Measurements from ENCODE around the gene PPP1R13B.

PPP1R13B gene

GRCh38 chr14:103763730-103764488, 83.5 kb downstream of the PPP1R13B start:
- TF ChIP-seq CTCF (IDR thresholded peaks at IDR 0.05; ENCODE audit: low read depth, low read length) (no peak), MAX (IDR thresholded peaks at IDR 0.05; ENCODE audit: low read depth, low read length) (no peak), POLR2A (IDR thresholded peaks at IDR 0.05; ENCODE audit: extremely low read depth, insufficient read length) (no peak), MYC (IDR thresholded peaks at IDR 0.05; ENCODE audit: low read depth, low read length) (no peak)
- peak; percentile 28 for DNase-seq (ENCODE audit: low read depth)
- no peak overlapping the region for H3K4me3 ChIP-seq (ENCODE audit: low read depth, low read length)

GRCh38 chr14:103762541-103762940, 84.8 kb downstream of the PPP1R13B start:
- TF ChIP-seq MYC (IDR thresholded peaks at IDR 0.05; ENCODE audit: low read depth, low read length) (no peak), CTCF (IDR thresholded peaks at IDR 0.05; ENCODE audit: low read depth, low read length) (no peak), MAX (IDR thresholded peaks at IDR 0.05; ENCODE audit: low read depth, low read length) (no peak), POLR2A (IDR thresholded peaks at IDR 0.05; ENCODE audit: extremely low read depth, insufficient read length) (no peak)
- no peak overlapping the region for H3K4me3 ChIP-seq (ENCODE audit: low read depth, low read length)
- DNase-seq (ENCODE audit: low read depth), result peak; percentile 74

GRCh38 chr14:103762036-103762435, 85.3 kb downstream of the PPP1R13B start:
- no peak for DNase-seq (ENCODE audit: low read depth)
- no peak overlapping the region for H3K4me3 ChIP-seq (ENCODE audit: low read depth, low read length)
- TF ChIP-seq MAX (IDR thresholded peaks at IDR 0.05; ENCODE audit: low read depth, low read length) (no peak), POLR2A (IDR thresholded peaks at IDR 0.05; ENCODE audit: extremely low read depth, insufficient read length) (no peak), CTCF (IDR thresholded peaks at IDR 0.05; ENCODE audit: low read depth, low read length) (no peak), MYC (IDR thresholded peaks at IDR 0.05; ENCODE audit: low read depth, low read length) (no peak)

- no peak overlapping the region for H3K4me3 ChIP-seq (ENCODE audit: low read depth, low read length)
- DNase-seq (ENCODE audit: low read depth), result no peak
- TF ChIP-seq POLR2A (IDR thresholded peaks at IDR 0.05; ENCODE audit: extremely low read depth, insufficient read length), result no peak
- no peak for TF ChIP-seq MAX (IDR thresholded peaks at IDR 0.05; ENCODE audit: low read depth, low read length)
- no peak for TF ChIP-seq CTCF (IDR thresholded peaks at IDR 0.05; ENCODE audit: low read depth, low read length)
- TF ChIP-seq MYC (IDR thresholded peaks at IDR 0.05; ENCODE audit: low read depth, low read length), result no peak
Measured at GRCh38 chr14:103758059-103758776, 89.2 kb downstream of the PPP1R13B start.

GRCh38 chr14:103755060-103755459, 92.3 kb downstream of the PPP1R13B start:
- TF ChIP-seq CTCF (IDR thresholded peaks at IDR 0.05; ENCODE audit: low read depth, low read length) (no peak), POLR2A (IDR thresholded peaks at IDR 0.05; ENCODE audit: extremely low read depth, insufficient read length) (no peak), MAX (IDR thresholded peaks at IDR 0.05; ENCODE audit: low read depth, low read length) (no peak), MYC (IDR thresholded peaks at IDR 0.05; ENCODE audit: low read depth, low read length) (no peak)
- DNase-seq (ENCODE audit: low read depth), result no peak
- H3K4me3 ChIP-seq (ENCODE audit: low read depth, low read length), result no peak overlapping the region

Data from NB4 (cell line).